Measurements from ENCODE around the gene IFNA5.

Gene IFNA5

GRCh38 chr9:21305213-21305612 lies at the start of gene IFNA5:
TSS of gene IFNA5 (minus strand) at chr9:21305313. CDS start at chr9:21305256, 57 bp downstream.
- FAIRE-seq (no peak), DNase-seq (ENCODE audit: insufficient read length, low spot score) (no peak)

- no peak for DNase-seq (ENCODE audit: insufficient read length, low spot score)
- no peak for FAIRE-seq
These were observed 45.7 kb upstream of the IFNA5 start, which contains the start of gene IFNA6 for GRCh38 chr9:21350787-21351186. TSS of gene IFNA6 (minus strand) at chr9:21350887. CDS start at chr9:21350887, 0 bp downstream.

GRCh38 chr9:21348430-21348970 lies 43.4 kb upstream of the IFNA5 start:
- DNase-seq (ENCODE audit: insufficient read length, low spot score), result no peak
- FAIRE-seq, result no peak

GRCh38 chr9:21340735-21341134 lies 35.6 kb upstream of the IFNA5 start:
- DNase-seq (ENCODE audit: insufficient read length, low spot score), result no peak
- no peak for FAIRE-seq

DNA sequence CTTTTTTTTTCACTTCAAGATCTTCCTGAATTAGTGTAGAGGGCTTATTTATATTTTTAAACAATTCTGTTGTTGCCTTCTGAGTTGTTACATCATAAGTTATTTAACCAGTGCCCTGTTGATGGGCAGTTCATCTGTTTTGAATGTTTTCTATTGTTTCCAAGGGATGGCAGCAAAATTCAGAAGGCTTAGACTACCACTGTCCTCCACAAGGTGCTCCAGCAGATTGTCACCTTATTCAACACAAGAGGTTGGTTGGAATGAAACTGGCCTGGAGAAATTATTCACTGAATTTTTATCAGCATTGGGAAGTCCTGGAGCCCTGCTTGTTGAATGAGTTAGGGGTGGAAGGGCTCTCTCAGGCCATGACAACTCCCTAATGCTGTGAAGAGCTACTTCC lies 31.3 kb upstream of the IFNA5 start:
- FAIRE-seq (no peak), DNase-seq (ENCODE audit: insufficient read length, low spot score) (no peak)

GRCh38 chr9:21334701-21335632 lies 29.9 kb upstream of the IFNA5 start, which contains the start of gene KLHL9:
TSS of gene KLHL9 (minus strand) at chr9:21335404. CDS start at chr9:21334859, 545 bp downstream.
- DNase-seq (ENCODE audit: insufficient read length, low spot score) (peak; percentile 82), FAIRE-seq (peak; percentile 46)

- FAIRE-seq, result no peak
- no peak for DNase-seq (ENCODE audit: insufficient read length, low spot score)
These were observed 28.1 kb upstream of the IFNA5 start for GRCh38 chr9:21333226-21333625.

- no peak for FAIRE-seq
These were observed 26.7 kb upstream of the IFNA5 start for GRCh38 chr9:21331676-21332402.

GRCh38 chr9:21326526-21327139 lies 21.5 kb upstream of the IFNA5 start:
- DNase-seq (ENCODE audit: insufficient read length, low spot score) (peak; percentile 15), FAIRE-seq (no peak)

More at GRCh38 chr9:21331676-21332402, 26.7 kb upstream of the IFNA5 start:
- no peak for DNase-seq (ENCODE audit: insufficient read length, low spot score)

GRCh38 chr9:21324047-21324446 lies 18.9 kb upstream of the IFNA5 start:
- FAIRE-seq (no peak), DNase-seq (ENCODE audit: insufficient read length, low spot score) (no peak)

DNA sequence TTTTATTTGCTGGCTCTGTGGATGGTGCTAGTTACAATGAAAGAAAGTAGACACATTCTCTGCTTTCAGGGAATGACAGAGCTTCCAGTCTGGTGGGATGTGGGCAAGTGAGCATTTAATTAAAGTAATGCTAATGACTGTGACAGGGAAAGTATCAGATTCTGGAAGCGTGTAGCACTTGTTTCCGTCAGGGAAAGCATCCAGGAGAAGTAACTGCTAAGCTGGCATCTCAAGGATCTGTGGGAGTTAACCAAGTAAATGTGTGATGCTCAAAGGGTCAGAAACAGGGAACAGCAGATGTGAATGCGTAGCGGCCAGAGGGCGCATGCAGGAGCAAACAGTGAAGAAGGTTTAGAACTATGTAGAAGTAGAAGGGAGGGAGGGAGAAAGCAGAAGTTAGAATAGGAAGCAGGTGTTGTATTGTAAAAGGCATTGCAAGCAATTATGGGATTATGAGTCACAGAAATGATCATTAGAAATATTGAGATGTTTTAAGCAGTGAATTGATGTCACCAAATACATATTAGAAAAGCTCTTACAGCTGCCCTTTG lies 17.9 kb upstream of the IFNA5 start:
- FAIRE-seq, result no peak
- no peak for DNase-seq (ENCODE audit: insufficient read length, low spot score)

DNA sequence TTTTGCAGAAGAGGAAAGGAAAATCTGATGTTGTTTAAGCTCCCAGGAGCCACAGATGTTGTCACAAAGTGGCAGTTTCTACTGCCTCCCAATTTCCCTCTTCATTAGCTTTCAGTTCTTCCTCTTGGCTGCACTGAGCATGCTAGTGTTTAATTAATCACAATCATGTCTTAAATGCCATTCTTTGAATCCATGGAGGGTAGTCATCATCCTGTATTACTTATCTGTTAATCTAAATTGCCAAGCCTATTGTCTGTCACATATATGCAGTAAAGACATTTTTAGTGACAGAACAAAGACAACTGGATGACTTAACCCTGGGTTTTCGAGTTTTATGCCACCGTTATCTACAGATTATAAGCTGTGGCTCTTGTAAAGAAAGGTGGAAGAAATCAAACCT lies 15.4 kb upstream of the IFNA5 start:
- DNase-seq (ENCODE audit: insufficient read length, low spot score) (no peak), FAIRE-seq (no peak)

DNA sequence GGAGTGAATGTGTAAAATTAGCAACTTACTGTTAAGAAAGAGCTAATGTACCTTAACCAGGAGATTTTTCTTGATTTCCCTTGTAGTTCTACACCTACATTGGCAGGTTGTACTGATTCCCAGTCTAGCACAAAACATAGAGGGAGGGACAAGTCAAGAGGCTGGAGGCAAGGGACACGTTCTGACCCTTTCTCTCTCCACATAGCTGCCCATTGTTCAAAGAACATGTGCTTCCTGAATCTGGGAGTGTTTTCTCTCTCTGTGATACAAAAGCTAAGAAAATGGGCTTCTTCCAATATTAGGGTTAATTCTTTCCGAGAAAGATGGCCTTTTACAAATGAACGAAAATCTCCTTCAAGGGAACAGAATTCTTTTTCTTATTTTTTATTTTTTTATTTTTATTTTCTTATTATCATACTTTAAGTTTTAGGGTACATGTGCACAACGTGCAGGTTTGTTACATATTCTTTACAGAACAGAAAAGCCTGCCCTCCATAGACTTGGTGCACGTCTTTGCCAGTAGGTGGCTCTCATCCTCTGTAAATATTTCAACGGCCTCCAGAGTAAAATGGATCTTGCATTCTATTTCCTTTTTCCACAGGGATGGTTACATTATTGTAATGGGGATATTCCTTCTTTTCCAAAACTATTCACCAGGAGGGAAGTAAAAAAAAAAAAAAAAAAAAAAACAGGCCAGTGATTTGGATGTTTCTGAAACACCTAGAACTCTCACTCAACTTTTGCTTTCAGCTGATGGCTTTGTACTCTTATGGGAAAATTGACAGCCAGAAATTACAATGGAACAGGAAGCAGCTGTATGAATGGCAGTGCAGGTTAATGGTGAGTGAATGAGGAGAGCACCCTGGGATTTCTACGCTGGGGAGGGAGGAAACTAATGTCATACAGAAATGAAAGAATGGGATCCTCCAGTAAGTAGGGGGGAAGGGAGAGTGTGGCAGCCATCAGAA lies 13.1 kb upstream of the IFNA5 start:
- DNase-seq (ENCODE audit: insufficient read length, low spot score), result no peak

DNA sequence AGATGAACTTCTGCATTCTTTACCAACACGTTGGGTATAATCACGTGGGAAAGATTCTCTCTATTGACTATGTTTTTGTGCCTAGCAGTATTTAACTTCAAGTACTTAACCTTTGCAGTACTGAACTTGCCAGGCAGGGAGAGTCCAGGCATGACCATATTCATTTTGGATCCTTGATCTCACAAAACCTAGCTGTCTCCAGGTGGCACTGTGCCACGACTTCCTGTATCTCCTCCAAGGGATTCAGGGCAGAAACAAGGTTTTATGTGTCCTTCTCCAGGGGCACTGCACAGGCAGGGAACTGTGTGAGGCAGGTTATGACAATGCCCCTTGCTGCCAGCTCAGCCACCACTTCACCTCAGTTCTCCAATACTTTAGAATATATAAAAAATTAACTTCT lies 11.7 kb upstream of the IFNA5 start:
- DNase-seq (ENCODE audit: insufficient read length, low spot score), result no peak
- no peak for FAIRE-seq

More for the DNA sequence above, 13.1 kb upstream of the IFNA5 start:
- no peak for FAIRE-seq

- FAIRE-seq (no peak), DNase-seq (ENCODE audit: insufficient read length, low spot score) (no peak)
These were observed 11.1 kb upstream of the IFNA5 start for GRCh38 chr9:21316032-21316842.

DNA sequence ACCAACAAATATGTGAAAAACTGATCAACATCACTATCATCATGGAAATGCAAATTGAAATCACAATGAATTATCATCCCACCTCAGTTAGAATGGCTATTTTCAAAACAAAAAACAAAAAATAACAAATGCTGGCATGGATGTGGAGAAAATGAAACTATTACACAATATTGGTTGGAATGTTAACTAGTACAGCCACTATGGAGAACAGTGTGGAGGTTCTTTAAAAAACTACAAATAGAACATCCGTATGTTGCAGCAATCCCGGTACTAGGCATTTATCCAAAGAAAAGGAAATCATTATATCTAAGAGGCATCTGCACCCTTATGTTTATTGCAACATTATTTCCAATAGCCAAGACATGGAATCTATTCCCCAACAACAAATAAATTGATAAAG lies 9.0 kb upstream of the IFNA5 start:
- DNase-seq (ENCODE audit: insufficient read length, low spot score), result no peak
- FAIRE-seq, result no peak

DNA sequence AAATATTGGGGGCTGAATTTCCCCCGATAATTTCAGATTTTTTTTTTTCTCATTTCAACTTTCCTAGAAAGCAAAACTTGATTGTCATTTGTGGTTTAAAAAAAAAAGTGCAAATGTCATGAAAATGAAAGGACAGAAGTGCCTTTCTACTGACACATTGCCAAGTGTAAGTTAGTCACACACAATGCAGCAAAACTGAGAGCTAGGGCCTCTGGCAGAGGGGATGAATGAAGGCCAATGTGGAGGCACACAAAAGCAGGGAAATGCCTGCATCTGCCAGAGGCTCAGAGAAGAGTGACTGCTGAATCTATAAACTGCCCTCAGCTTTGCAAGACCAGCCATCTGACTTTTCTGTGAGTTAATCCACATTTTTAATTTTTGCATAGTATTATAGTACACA lies 6.8 kb upstream of the IFNA5 start:
- DNase-seq (ENCODE audit: insufficient read length, low spot score), result no peak
- FAIRE-seq, result no peak

- no peak for FAIRE-seq
- DNase-seq (ENCODE audit: insufficient read length, low spot score), result no peak
These were observed 9.1 kb downstream of the IFNA5 start for GRCh38 chr9:21295992-21296391.
